GM12878 (cell line): Measurements from ENCODE around the gene RETREG1. TPM values are rescaled to one million over a fixed set of nuclear protein-coding genes. Genes with fewer than 3 reads are reported as not detected.

Experiments
- BCL11A ChIP-seq: IDR thresholded peaks from 2 replicates; pipeline ENCODE4 v1.6.1; 2011; ENCODE audit warnings: low read depth, low read length
- CHD1 ChIP-seq: IDR thresholded peaks from 2 replicates; pipeline ENCODE4 v1.6.1; 2012; ENCODE audit warnings: low read depth, low read length, improper control_type of control experiment
- DPF2 ChIP-seq: fragments of 450-650 bp; IDR thresholded peaks from 2 replicates; pipeline ENCODE4 v1.6.1; 2017; ENCODE audit warnings: mild to moderate bottlenecking
- EZH2 ChIP-seq: IDR thresholded peaks from 2 replicates; pipeline ENCODE4 v1.6.1; 2012; ENCODE audit warnings: low read depth, mild to moderate bottlenecking, control low read depth, inconsistent platforms, low read length, borderline replicate concordance; ENCODE audit not compliant: control insufficient read depth
- IRF4 ChIP-seq: IDR thresholded peaks from 2 replicates; pipeline ENCODE4 v1.6.1; 2011; ENCODE audit warnings: low read depth, low read length
- KLF5 ChIP-seq: fragments of 450-650 bp; IDR thresholded peaks from 2 replicates; pipeline ENCODE4 v1.6.1; 2014; ENCODE audit warnings: mild to moderate bottlenecking; ENCODE audit not compliant: partially characterized antibody
- POLR2AphosphoS5 ChIP-seq: IDR thresholded peaks from 2 replicates; pipeline ENCODE4 v1.6.1; 2011; ENCODE audit warnings: mild to moderate bottlenecking, low read length, inconsistent platforms
- YBX1 ChIP-seq: fragments of 450-650 bp; IDR thresholded peaks from 2 replicates; pipeline ENCODE4 v1.6.1; 2016; ENCODE audit warnings: antibody characterized with exemption
- ZNF207 ChIP-seq: fragments of 450-650 bp; IDR thresholded peaks from 2 replicates; pipeline ENCODE4 v1.6.1; 2014; ENCODE audit warnings: antibody characterized with exemption, mild to moderate bottlenecking, borderline replicate concordance
- polyA plus RNA-seq, 11 experiments: library from polyadenylated mRNA; depleted of rRNA in 4 of 11; unstranded in 6 of 11; stranded (reverse) in 5 of 11; fragments of >200 nt; fragmentation: Nextera tagmentation in 4 of 11; fragmentation: Illumina TruSeq in 1 of 11; extraction: Ambion mirVana in 4 of 11; extraction: Trizol in 1 of 11; gene quantifications; 1 replicate in 1 of 11; 2 replicates in 10 of 11; pipeline versions ENCODE4 v1.2.1 to v1.2.3, GENCODE V29; 2011 to 2016; ENCODE audit warnings: inconsistent platforms in 2 of 11, missing spikeins in 2 of 11, low read depth in 1 of 11
- total RNA-seq, 4 experiments: library from RNA; depleted of rRNA in 3 of 4; stranded (reverse); fragments of >200 nt in 3 of 4; fragmentation: Illumina TruSeq in 1 of 4; extraction: Trizol in 1 of 4; gene quantifications; 2 replicates each; pipeline versions ENCODE4 v1.2.1 to v1.2.3, GENCODE V29; 2013 to 2021
- TF ChIP-seq, protein P1 (sequence below): fragments of 450-650 bp; formaldehyde crosslinking; IDR thresholded peaks from 2 replicates; pipeline ENCODE4 v1.5.0; 2022; ENCODE audit warnings: mild to moderate bottlenecking, missing genetic modification characterization
- TF ChIP-seq, protein P2 (sequence below): IDR thresholded peaks from 2 replicates; pipeline ENCODE4 v1.6.1; 2012; ENCODE audit warnings: improper control_type of control experiment, low read depth, low read length; ENCODE audit not compliant: insufficient replicate concordance
- TF ChIP-seq, protein P3 (sequence below): IDR thresholded peaks from 2 replicates; pipeline ENCODE4 v1.6.1; 2011; ENCODE audit warnings: low read depth, low read length, improper control_type of control experiment, borderline replicate concordance
- TF ChIP-seq, protein P4 (sequence below): fragments of 450-650 bp; IDR thresholded peaks from 2 replicates; pipeline ENCODE4 v1.6.1; 2018; ENCODE audit warnings: mild to moderate bottlenecking, low read depth, moderate library complexity; ENCODE audit not compliant: partially characterized antibody

RETREG1 gene
- total and polyA plus RNA-seq, 10 of the 15 experiments (the other 5 are each of a cell fraction or from before 2014, with no cell fraction given): 3.9 to 8.9 (median 6.4) TPM

DNA sequence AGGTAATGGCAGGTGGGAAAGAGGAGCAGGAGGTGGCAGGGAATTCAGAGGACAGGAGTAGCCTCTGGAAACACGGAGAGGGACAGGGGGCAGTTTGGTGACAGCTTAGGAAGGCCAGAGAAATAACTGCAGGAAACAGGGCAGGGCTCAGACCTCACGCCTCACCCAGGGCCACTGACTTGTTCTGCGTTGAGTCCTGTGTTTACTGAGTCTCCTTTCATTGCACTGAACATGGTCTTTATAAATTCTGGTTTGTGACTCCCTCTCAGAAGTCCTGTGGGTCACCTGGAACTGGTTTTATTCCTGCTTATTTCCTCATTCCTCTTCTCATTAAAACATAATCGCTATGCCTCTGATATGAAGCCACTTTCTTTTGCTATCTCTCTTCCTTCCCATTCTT, 96.0 kb downstream of the RETREG1 start (continued):
- TF ChIP-seq, protein P1, sequence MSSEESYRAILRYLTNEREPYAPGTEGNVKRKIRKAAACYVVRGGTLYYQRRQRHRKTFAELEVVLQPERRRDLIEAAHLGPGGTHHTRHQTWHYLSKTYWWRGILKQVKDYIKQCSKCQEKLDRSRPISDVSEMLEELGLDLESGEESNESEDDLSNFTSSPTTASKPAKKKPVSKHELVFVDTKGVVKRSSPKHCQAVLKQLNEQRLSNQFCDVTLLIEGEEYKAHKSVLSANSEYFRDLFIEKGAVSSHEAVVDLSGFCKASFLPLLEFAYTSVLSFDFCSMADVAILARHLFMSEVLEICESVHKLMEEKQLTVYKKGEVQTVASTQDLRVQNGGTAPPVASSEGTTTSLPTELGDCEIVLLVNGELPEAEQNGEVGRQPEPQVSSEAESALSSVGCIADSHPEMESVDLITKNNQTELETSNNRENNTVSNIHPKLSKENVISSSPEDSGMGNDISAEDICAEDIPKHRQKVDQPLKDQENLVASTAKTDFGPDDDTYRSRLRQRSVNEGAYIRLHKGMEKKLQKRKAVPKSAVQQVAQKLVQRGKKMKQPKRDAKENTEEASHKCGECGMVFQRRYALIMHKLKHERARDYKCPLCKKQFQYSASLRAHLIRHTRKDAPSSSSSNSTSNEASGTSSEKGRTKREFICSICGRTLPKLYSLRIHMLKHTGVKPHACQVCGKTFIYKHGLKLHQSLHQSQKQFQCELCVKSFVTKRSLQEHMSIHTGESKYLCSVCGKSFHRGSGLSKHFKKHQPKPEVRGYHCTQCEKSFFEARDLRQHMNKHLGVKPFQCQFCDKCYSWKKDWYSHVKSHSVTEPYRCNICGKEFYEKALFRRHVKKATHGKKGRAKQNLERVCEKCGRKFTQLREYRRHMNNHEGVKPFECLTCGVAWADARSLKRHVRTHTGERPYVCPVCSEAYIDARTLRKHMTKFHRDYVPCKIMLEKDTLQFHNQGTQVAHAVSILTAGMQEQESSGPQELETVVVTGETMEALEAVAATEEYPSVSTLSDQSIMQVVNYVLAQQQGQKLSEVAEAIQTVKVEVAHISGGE (CRISPR knock-in tag): no peak
- TF ChIP-seq DPF2 (no peak), ZNF207 (no peak), BCL11A (no peak), KLF5 (no peak), YBX1 (no peak), POLR2AphosphoS5 (no peak), EZH2 (no peak), IRF4 (no peak), CHD1 (no peak)
- TF ChIP-seq, protein P2, sequence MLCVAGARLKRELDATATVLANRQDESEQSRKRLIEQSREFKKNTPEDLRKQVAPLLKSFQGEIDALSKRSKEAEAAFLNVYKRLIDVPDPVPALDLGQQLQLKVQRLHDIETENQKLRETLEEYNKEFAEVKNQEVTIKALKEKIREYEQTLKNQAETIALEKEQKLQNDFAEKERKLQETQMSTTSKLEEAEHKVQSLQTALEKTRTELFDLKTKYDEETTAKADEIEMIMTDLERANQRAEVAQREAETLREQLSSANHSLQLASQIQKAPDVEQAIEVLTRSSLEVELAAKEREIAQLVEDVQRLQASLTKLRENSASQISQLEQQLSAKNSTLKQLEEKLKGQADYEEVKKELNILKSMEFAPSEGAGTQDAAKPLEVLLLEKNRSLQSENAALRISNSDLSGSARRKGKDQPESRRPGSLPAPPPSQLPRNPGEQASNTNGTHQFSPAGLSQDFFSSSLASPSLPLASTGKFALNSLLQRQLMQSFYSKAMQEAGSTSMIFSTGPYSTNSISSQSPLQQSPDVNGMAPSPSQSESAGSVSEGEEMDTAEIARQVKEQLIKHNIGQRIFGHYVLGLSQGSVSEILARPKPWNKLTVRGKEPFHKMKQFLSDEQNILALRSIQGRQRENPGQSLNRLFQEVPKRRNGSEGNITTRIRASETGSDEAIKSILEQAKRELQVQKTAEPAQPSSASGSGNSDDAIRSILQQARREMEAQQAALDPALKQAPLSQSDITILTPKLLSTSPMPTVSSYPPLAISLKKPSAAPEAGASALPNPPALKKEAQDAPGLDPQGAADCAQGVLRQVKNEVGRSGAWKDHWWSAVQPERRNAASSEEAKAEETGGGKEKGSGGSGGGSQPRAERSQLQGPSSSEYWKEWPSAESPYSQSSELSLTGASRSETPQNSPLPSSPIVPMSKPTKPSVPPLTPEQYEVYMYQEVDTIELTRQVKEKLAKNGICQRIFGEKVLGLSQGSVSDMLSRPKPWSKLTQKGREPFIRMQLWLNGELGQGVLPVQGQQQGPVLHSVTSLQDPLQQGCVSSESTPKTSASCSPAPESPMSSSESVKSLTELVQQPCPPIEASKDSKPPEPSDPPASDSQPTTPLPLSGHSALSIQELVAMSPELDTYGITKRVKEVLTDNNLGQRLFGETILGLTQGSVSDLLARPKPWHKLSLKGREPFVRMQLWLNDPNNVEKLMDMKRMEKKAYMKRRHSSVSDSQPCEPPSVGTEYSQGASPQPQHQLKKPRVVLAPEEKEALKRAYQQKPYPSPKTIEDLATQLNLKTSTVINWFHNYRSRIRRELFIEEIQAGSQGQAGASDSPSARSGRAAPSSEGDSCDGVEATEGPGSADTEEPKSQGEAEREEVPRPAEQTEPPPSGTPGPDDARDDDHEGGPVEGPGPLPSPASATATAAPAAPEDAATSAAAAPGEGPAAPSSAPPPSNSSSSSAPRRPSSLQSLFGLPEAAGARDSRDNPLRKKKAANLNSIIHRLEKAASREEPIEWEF: no peak
- TF ChIP-seq, protein P3, sequence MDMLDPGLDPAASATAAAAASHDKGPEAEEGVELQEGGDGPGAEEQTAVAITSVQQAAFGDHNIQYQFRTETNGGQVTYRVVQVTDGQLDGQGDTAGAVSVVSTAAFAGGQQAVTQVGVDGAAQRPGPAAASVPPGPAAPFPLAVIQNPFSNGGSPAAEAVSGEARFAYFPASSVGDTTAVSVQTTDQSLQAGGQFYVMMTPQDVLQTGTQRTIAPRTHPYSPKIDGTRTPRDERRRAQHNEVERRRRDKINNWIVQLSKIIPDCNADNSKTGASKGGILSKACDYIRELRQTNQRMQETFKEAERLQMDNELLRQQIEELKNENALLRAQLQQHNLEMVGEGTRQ: no peak
- TF ChIP-seq, protein P4, sequence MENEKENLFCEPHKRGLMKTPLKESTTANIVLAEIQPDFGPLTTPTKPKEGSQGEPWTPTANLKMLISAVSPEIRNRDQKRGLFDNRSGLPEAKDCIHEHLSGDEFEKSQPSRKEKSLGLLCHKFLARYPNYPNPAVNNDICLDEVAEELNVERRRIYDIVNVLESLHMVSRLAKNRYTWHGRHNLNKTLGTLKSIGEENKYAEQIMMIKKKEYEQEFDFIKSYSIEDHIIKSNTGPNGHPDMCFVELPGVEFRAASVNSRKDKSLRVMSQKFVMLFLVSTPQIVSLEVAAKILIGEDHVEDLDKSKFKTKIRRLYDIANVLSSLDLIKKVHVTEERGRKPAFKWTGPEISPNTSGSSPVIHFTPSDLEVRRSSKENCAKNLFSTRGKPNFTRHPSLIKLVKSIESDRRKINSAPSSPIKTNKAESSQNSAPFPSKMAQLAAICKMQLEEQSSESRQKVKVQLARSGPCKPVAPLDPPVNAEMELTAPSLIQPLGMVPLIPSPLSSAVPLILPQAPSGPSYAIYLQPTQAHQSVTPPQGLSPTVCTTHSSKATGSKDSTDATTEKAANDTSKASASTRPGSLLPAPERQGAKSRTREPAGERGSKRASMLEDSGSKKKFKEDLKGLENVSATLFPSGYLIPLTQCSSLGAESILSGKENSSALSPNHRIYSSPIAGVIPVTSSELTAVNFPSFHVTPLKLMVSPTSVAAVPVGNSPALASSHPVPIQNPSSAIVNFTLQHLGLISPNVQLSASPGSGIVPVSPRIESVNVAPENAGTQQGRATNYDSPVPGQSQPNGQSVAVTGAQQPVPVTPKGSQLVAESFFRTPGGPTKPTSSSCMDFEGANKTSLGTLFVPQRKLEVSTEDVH: no peak
- TF ChIP-seq, all 136 proteins: peak for 0
